ENCODE data around the gene KPNA1.
"Not testable (repeated sequence)": the region's sequence is repeated elsewhere in the genome, so short reads cannot be mapped to it uniquely, and the experiment has no call there.

KPNA1 gene

GRCh38 chr3:122468896-122469533, 45.7 kb downstream of the KPNA1 start:
- DNase-seq, result no peak

DNA sequence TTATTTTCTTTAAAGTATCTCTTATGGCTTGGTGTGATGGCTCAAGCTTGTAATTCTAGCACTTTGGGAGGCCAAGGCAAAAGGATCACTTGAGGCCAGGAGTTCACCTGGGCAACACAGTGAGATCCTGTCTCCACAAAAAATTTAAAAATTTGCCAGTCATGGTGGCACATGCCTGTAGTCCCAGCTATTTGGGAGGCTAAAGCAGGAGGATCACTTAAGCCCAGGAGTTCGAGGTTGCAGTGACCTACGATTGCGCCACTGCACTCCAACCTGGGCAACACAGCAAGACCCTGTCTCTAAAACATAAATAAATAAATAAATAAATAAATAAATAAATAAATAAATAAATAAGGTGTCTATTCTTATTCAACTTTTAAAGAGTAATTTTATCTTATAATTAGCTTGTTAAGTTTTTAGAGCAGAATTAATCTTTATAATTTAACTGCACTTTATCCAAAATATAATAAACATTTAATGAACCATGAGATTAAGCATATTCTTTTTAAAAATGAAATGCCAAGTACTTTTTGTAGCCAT, 48.0 kb downstream of the KPNA1 start:
- DNase-seq, result no peak

GRCh38 chr3:122464659-122465058, 50.1 kb downstream of the KPNA1 start:
- no peak for DNase-seq

GRCh38 chr3:122462406-122462805, 52.3 kb downstream of the KPNA1 start:
- no peak for DNase-seq

- DNase-seq, result no peak
These were observed 52.9 kb downstream of the KPNA1 start for GRCh38 chr3:122461806-122462205.

DNA sequence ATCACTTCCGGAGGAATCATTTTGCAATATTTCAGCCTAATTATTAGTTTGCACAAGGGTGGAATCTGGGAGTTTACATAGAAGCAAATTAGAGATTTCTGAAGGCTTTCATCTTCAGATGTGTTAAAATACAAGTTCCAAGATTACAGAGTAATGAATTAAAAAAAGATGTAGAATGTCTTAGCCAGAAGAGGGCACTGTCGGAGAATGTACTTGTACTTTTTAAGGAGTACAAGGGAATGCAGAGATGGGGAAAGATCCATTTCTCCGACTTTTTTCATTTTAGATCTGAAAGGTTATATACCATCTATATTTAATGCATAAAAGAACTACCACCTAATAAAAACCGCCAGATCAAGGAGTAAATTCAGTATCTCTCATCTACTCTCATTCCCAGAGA, 55.7 kb downstream of the KPNA1 start:
- DNase-seq, result no peak

- no peak for DNase-seq
These were observed 57.0 kb downstream of the KPNA1 start for GRCh38 chr3:122457706-122458105.

DNA sequence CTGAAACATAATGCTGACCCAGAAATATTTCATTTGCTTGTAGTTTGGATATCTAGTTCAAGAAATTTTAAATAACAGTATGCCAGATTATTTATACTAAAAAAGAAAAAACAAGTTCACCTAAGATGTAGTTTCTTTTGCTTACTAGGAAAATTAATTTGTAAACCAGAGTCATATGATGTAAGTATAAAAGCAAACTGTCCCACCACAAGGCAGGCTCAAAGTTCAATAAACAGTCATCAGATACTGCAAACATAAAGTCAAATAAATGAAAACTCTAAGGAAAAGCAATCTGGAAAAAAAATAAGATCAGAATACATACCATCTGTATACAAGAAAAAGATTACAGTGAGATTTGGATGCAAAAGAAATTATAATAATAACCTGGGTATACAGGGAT, 58.7 kb downstream of the KPNA1 start:
- DNase-seq, result no peak

GRCh38 chr3:122451371-122451770, 63.4 kb downstream of the KPNA1 start:
- DNase-seq, result no peak

GRCh38 chr3:122448218-122448617, 66.5 kb downstream of the KPNA1 start:
- not testable (repeated sequence) for DNase-seq

- not testable (repeated sequence) for DNase-seq
These were observed 70.2 kb downstream of the KPNA1 start for GRCh38 chr3:122444491-122444887.

DNA sequence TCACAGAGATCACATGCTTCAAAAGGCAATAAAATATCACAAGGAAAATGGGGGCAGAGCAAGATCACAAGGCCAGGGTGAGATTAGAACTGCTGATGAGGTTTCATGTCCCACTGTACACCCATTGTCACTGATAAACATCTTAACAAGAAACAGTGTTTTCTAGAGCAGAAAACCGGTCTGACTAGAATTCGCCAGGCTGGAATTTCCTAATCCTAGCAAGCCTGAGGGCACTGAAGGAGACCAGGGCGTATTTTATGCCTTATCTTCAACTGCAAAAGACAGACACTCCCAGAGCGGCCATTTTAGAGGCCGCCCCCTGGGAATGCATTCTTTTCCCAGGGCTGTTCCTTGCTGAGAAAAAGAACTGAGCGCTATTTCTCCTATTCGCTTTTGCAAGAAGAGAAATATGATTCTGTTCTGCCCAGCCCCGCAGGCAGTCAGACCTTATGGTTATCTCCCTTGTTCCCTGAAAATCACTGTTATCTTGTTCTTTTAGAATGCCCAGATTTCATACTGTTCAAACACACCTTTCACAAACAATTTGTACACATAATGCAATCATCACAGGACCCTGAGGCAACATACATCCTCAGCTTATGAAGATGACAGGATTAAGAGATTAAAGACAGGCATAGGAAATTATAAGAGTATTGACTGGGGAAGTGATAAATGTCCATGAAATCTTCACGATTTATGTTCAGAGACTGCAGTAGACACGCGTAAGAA, 70.8 kb downstream of the KPNA1 start:
- DNase-seq, result not testable (repeated sequence)

DNA sequence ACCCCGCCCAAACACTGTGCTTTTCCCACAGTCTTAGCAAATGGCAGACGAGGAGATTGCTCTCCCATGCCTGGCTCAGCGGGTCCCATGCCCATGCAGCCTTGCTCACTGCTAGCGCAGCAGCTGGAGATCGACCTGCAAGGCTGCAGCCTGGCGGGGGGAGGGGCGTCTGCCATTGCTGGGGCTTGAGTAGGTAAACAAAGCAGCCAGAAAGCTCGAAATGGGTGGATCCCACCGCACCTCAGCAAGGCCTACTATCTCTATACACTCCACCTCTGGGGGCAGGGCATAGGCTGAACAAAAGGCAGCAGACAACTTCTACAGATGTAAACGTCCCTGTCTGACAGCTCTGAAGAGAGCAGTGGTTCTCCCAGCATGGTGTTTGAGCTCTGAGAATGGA, 71.6 kb downstream of the KPNA1 start:
- no peak for DNase-seq

GRCh38 chr3:122435950-122436349, 78.8 kb downstream of the KPNA1 start:
- no peak for DNase-seq

DNA sequence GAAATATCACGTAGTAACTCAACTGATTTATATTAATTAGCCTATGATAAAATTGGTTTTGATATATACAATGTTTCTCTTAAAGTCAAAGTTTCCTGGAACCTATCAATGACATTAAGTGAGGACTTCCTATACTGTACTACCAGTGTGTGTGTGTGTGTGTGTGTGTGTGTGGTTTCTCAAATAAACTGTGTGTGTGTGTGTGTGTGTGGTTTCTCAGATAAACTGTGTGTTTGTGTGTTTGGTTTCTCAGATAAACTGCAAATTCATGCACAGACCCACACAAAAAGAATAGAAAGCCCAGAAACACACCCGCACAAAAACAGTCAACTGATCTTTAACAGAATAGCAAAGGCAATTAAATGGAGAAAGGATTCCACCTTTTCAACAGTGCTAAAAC, 84.4 kb downstream of the KPNA1 start:
- no peak for DNase-seq

GRCh38 chr3:122427857-122428471, 86.8 kb downstream of the KPNA1 start:
- DNase-seq, result no peak

DNA sequence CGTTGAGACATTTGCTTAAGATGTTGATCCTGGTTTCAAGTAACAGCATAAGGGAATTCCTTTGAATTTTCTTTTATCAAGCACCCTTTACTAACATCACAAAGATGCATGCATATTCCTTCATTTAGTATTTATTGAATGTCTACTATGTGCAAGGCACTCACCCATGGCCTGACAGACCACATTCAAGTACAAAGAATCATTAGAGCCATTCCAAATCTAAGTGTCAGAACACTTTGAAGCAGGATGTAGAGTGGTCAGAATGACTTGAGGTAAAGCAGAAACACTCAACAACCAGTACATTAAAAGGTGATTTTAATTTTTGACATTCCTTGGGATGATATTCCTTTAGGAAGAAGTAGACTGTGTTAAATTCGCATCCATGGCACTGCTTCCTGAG, 92.9 kb downstream of the KPNA1 start:
- no peak for DNase-seq

DNA sequence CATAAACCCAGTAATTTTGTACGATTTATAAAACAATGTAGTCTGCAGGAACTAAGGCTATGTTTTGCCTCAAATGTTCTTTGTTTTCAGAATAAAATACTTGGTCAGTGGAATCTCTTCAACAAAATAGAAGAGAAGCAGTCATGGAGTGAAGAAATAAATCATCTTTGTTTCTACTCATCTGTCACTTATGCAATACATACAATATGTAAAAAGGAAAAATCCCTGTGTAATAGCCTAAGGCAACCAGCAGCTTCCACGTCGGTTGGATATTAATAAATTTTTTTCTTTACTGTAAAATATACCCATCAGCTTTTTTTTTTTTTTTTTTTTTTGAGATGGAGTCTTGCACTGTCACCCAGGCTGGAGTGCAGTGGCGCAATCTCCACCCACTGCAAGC, 93.6 kb downstream of the KPNA1 start:
- no peak for DNase-seq

- no peak for DNase-seq
These were observed 97.8 kb downstream of the KPNA1 start for GRCh38 chr3:122416966-122417365.

- peak; percentile 98 to 99 for DNase-seq
These were observed 98.7 kb downstream of the KPNA1 start, which contains the start of gene WDR5B for GRCh38 chr3:122415762-122416654. WDR5B (minus strand) TSS chr3:122416062; CDS start chr3:122415528, 534 bp downstream.

DNA sequence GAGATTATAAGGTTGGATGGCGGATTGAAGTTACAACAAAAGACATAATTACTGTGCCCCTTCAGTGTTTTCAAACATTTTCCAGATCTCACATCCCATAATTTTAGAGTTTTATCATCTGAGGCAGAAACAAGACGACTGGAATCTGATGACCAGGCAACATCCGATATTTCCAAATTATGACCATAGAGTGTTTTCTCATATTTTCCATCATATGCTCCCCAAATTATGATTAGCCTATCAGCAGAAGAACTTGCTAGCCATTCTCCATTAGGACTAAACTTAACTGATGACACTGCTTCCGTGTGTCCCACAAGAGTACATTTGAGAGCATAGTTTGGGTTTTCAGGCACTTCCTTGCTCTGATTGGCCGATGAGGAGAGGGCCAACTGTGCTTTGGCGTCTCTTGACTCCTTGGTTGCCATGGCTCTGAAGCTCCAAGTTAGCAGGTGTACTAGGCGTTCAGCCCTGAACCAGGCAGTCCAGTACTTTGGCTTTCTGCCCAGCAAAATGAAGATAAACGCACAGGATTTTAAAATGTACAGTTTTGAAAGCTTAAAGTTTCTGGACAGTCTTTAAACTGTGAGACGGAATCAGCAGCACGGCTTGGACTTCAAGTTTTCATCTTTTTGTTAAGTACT, 99.5 kb downstream of the KPNA1 start:
- peak; percentile 43 to 61 for DNase-seq

GRCh38 chr3:122414391-122414790, 100.3 kb downstream of the KPNA1 start:
- no peak for DNase-seq

Data from activated CD4-positive, alpha-beta T cell treated with anti-CD3 and anti-CD28 coated beads, Interleukin-2, amount 50 U/mL, for 48 hours (primary cell).